Vagina (tissue), 2 donors: ENCODE data around the gene NR1H2.

Source experiments
- CTCF ChIP-seq, 3 experiments: fragments of 450-650 bp in 2 of 3; fragments of 200-600 bp in 1 of 3; sonication (generic) in 1 of 3; IDR thresholded peaks; one replicate each; pipeline ENCODE4 v1.5.1; 2017 to 2019; ENCODE audit warnings: antibody characterized with exemption in 3 of 3, mild to moderate bottlenecking in 2 of 3, moderate library complexity in 2 of 3
- POLR2A ChIP-seq, 2 donors: fragments of 450-650 bp; IDR thresholded peaks; one replicate each; pipeline ENCODE4 v1.6.1; 2017; ENCODE audit warnings: antibody characterized with exemption in 2 of 2, mild to moderate bottlenecking in 2 of 2, moderate library complexity in 2 of 2

- no peak for TF ChIP-seq CTCF (IDR thresholded peaks at IDR 0.05)
- no peak for TF ChIP-seq POLR2A (IDR thresholded peaks at IDR 0.05)
These were observed 30.6 kb downstream of the NR1H2 start for GRCh38 chr19:50406829-50407228.
